HG03060 (cell line): ENCODE data around the gene YIF1B.
"Not testable (repeated sequence)": the region's sequence is repeated elsewhere in the genome, so short reads cannot be mapped to it uniquely, and the experiment has no call there.

Source experiments
- ATAC-seq: cut with Tn5 transposase; IDR thresholded peaks from one replicate; pipeline ENCODE4 v1.9.1; 2021; ENCODE audit warnings: low read depth, moderate number of reproducible peaks; ENCODE audit not compliant: unreplicated experiment

Gene YIF1B

DNA sequence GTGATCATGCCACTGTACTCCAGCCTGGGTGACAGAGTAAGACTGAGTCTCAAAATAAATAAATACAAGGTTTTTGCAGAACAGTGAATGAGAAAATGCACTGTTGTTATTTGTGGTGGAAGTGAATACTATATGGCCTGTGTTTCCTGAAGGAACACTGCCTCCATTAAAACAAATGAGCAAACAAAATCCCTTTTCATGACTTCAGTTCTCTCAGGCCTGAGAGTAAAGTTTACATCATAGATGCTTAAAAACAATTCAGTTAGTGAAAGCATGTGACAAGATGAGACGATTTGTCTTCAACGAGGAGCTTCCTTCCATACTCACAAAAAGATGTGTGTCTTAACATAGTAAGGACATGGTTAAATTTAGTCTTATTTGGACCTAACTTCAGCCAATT is 37.0 kb downstream of the YIF1B start:
- no peak for ATAC-seq

GRCh38 chr19:38277969-38278680 is 37.6 kb downstream of the YIF1B start:
- ATAC-seq, result no peak

- ATAC-seq, result no peak
Observed at GRCh38 chr19:38277549-38277948, 38.2 kb downstream of the YIF1B start.

DNA sequence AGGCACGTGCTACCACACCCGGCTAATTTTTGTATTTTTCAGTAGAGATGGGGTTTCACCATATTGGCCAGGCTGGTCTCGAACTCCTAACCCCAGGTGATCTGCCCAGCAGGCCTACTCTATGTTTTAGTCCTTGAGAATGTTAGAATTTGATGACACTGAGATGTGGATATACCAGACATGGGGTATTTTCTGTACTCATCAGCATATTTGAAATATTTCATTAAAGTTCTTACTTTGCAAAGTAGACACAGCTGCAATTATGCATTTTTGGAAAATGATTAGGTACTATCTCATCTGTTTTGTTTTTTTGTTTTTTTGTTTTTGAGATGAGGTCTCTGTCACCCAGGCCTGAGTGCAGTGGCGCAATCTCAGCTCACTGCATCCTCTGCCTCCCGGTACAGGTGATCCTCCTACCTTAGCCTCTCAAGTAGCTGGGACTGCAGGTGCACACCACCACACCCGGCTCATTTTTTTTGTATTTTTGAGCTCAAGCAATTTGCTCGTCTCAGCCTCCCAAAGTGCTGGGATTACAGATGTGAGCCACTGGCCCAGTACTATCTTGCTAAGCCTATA is 38.7 kb downstream of the YIF1B start:
- no peak for ATAC-seq

- ATAC-seq, result no peak
Observed at GRCh38 chr19:38274739-38275138, 41.0 kb downstream of the YIF1B start.

DNA sequence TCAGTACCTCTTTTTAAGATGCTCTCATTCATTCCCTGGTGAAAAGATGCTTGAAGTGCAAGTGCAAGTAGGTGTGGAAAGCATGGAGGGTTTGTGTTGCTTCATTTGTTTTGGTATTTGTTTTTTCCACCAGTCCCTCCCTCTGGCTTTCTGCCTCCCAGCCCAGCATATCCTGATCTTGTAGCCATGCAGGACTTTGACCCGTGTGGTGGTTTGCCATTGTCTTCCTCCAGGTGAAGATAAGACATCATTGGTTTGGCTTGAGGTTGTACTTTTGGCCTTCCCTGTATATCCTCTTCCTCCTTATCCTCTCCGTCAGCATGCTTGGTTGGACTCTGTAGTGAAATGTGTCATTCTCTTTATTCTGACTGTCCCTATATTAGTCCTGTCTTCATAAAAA is 42.2 kb downstream of the YIF1B start:
- no peak for ATAC-seq

DNA sequence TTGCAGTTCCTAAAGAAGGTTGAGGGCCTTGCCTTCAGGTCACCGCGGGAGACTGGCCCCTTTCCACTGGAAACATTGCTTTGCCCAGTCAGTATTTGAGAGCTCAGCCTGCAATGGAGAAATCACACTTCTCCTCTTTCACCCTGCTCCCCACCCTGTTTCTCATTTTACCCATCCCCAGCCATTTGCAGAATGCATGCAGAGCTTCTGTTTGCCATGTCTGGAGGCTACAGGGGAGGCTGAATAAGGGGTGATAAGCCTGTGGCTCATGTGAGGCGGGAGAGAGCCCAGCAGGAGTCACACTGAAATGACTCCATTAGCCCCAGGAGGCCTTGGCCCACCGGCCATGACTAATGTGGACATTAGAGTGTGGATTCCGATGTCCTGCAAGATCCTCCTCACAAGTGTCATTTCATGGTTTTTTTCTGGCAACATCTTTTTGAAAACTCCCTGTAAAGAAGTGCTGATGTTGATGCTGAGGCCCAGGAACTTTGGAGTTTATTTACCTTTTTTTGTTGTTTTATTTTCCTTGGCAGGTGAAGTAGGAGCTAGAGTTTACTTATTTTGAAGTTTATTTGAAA is 45.1 kb downstream of the YIF1B start:
- no peak for ATAC-seq

GRCh38 chr19:38268539-38268938 is 47.2 kb downstream of the YIF1B start:
- ATAC-seq, result no peak

GRCh38 chr19:38267761-38268483 is 47.8 kb downstream of the YIF1B start:
- ATAC-seq, result no peak

GRCh38 chr19:38266981-38267597 is 48.7 kb downstream of the YIF1B start:
- no peak for ATAC-seq

DNA sequence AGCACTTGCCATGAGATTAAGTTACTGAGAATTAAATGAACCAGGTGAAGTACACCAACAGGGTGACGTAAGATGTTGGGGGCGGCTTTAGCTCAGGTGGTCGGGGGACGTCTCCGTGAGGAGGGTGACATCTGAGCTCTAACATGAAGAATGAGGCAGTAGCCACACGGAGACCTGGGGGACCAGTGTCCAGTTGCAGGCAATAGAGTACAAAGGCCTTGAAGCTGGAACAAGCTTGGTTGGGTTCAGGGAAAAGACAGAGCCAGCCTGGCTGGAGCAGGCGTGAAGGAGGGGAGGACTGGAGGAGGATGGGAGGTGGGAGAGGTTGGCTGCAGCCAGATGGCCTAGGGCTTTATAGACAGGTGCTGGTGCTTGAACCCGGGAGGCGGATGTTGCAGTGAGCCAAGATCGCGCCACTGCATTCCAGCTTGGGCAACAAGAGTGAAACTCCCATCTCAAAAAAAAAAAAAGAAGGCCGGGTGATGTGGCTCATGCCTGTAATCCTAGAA is 49.8 kb downstream of the YIF1B start:
- ATAC-seq, result no peak

GRCh38 chr19:38265213-38265861 is 50.4 kb downstream of the YIF1B start:
- ATAC-seq, result no peak

GRCh38 chr19:38264486-38265212 is 51.1 kb downstream of the YIF1B start, which contains the start of gene SPINT2:
TSS of gene SPINT2 (plus strand) at chr19:38264573. CDS start at chr19:38264893, 320 bp downstream.
- ATAC-seq, result no peak

- no peak for ATAC-seq
Observed at GRCh38 chr19:38263689-38264485, 51.9 kb downstream of the YIF1B start.

DNA sequence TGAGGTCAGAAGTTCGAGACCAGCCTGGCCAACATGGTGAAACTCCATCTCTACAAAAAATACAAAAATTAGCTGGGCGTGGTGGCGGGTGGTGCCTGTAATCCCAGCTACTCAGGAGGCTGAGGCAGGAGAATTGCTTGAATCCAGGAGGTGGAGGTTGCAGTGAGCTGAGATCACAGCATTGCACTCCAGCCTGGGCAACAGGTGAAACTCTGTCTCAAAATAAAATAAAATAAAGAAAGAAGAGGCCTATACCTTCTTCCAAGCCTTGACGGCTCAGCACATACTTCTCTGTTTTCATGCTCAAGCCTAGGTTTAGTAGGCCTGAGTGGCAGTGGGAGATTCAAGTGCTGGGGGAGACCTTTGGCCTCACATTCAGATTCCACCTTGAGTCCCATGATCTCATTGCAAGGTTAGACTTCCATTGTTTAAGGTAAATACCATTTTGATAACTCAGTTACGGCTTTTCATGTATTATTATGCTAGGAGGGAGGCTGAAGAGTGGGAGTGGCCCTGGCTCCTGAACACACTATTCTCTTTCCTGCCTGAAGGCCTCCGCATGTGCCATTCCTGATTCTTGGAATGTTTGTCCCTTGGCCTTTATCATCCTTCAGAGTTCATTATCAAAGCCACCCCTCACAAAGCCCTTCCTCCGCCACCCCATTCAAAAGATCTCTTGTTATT is 53.0 kb downstream of the YIF1B start:
- ATAC-seq, result no peak

DNA sequence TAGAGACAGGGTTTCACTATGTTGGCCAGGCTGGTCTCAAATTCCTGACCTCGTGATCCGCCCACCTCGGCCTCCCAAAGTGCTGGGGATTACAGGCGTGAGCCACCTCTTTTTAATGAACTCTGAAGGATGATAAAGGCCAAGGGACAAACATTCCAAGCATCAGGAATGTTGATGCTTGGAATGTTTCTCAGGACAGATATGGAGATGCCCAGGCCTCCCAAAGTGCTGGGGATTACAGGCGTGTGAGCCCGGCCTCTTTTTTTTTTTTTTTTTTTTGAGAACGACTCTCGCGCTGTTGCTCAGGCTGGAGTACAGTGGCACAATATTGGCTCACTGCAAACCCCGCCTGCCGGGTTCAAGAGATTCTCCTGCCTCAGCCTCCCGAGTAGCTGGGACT is 53.8 kb downstream of the YIF1B start:
- not testable (repeated sequence) for ATAC-seq

GRCh38 chr19:38255383-38256014 is 60.2 kb downstream of the YIF1B start:
- ATAC-seq, result no peak

GRCh38 chr19:38253788-38254187 is 62.0 kb downstream of the YIF1B start:
- ATAC-seq, result no peak
